Suppressor macrophage treated with lipopolysaccharide for 4 hours (primary cell): Measurements from ENCODE around the gene ETV2.
"Not testable (repeated sequence)": the region's sequence is repeated elsewhere in the genome, so short reads cannot be mapped to it uniquely, and the experiment has no call there.

Source experiments
- DNase-seq: peaks from one replicate; pipeline ENCODE4 v3.0.0-alpha.2; 2020

The ETV2 gene

GRCh38 chr19:35628565-35629331 is 12.8 kb upstream of the ETV2 start, which contains the start of gene RBM42:
Gene RBM42, plus strand, starts transcription at chr19:35629036. Its CDS starts 118 bp downstream, at chr19:35629154.
- DNase-seq = peak; percentile 99

- DNase-seq = no peak
These were observed 12.3 kb upstream of the ETV2 start for GRCh38 chr19:35629332-35629633.

- no peak for DNase-seq
These were observed 7.7 kb upstream of the ETV2 start for GRCh38 chr19:35633727-35634440.

GRCh38 chr19:35636651-35637050 is 4.9 kb upstream of the ETV2 start:
- no peak for DNase-seq

GRCh38 chr19:35637165-35637564 is 4.4 kb upstream of the ETV2 start:
- DNase-seq = no peak

GRCh38 chr19:35639321-35639639 is 2.3 kb upstream of the ETV2 start:
- no peak for DNase-seq

- no peak for DNase-seq
These were observed 1.7 kb upstream of the ETV2 start for GRCh38 chr19:35639863-35640262.

GRCh38 chr19:35642312-35642711 is 767 bp downstream of the ETV2 start:
- DNase-seq = no peak

- no peak for DNase-seq
These were observed 1.3 kb downstream of the ETV2 start for GRCh38 chr19:35642798-35643254.

- peak; percentile 74 for DNase-seq
These were observed 2.0 kb downstream of the ETV2 start for GRCh38 chr19:35643255-35644205.

- DNase-seq = peak; percentile 94
These were observed 2.9 kb downstream of the ETV2 start for GRCh38 chr19:35644206-35644986.

GRCh38 chr19:35644987-35645679 is 3.6 kb downstream of the ETV2 start:
- peak; percentile 74 for DNase-seq

- no peak for DNase-seq
These were observed 4.4 kb downstream of the ETV2 start for GRCh38 chr19:35645680-35646511.

- peak; percentile 97 for DNase-seq
These were observed 6.7 kb downstream of the ETV2 start, which contains the start of gene COX6B1 for GRCh38 chr19:35648017-35648961. Gene COX6B1, plus strand, starts transcription at chr19:35648323. Its CDS starts 2,921 bp downstream, at chr19:35651244.

GRCh38 chr19:35650581-35650980 is 9.0 kb downstream of the ETV2 start:
- DNase-seq = no peak

- not testable (repeated sequence) for DNase-seq
These were observed 13.3 kb downstream of the ETV2 start for GRCh38 chr19:35654828-35655227.

- no peak for DNase-seq
These were observed 14.1 kb downstream of the ETV2 start for GRCh38 chr19:35655600-35655999.

GRCh38 chr19:35656700-35657099 is 15.2 kb downstream of the ETV2 start:
- DNase-seq = no peak

- DNase-seq = no peak
These were observed 16.6 kb downstream of the ETV2 start for GRCh38 chr19:35657904-35658700.
